ENCODE data around the gene TEAD1. TPM values are rescaled to one million over a fixed set of nuclear protein-coding genes. Genes with fewer than 3 reads are reported as not detected.

TEAD1 gene
- total and polyA plus RNA-seq, 4 donors: 9.1 to 38.4 (median 10.7) TPM

DNA sequence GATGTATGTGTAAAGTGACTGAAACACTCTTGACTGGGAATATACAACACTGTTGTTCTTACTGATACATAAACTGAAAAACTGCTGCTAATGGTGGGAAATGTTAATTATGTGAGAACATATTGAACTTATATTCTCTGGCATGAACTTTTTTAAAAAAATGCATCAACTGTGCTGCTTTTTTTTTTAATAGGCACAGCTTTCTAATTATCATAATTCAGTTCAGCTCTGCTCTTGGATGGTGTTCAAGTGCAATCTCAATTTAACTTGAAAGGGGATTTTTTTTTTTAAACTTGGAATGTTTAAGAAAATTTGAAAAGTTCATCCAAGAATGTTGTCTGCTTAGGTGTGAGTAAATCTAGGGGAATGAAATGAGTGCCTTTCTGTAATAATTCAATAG is 5.2 kb downstream of the TEAD1 start:
- H3K4me3 ChIP-seq (ENCODE audit: low read depth in 1 of 3, low read length in 3 of 3): no peak overlapping the region
- peaks cover 0 to 2% (median 0%) of the 10 kb centered on the region in 4 donors for H3K36me3 ChIP-seq (ENCODE audit: control insufficient read depth in 4 of 4, insufficient read depth in 3 of 4, low read depth in 1 of 4, low read length in 3 of 4)
- no peak for DNase-seq (ENCODE audit: low spot score)
- TF ChIP-seq SP1 (IDR thresholded peaks at IDR 0.05): no peak
- TF ChIP-seq FOXA2 (IDR thresholded peaks at IDR 0.05): no peak
- TF ChIP-seq, protein P1, sequence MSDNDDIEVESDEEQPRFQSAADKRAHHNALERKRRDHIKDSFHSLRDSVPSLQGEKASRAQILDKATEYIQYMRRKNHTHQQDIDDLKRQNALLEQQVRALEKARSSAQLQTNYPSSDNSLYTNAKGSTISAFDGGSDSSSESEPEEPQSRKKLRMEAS (IDR thresholded peaks at IDR 0.05): no peak
- TF ChIP-seq, protein P2, sequence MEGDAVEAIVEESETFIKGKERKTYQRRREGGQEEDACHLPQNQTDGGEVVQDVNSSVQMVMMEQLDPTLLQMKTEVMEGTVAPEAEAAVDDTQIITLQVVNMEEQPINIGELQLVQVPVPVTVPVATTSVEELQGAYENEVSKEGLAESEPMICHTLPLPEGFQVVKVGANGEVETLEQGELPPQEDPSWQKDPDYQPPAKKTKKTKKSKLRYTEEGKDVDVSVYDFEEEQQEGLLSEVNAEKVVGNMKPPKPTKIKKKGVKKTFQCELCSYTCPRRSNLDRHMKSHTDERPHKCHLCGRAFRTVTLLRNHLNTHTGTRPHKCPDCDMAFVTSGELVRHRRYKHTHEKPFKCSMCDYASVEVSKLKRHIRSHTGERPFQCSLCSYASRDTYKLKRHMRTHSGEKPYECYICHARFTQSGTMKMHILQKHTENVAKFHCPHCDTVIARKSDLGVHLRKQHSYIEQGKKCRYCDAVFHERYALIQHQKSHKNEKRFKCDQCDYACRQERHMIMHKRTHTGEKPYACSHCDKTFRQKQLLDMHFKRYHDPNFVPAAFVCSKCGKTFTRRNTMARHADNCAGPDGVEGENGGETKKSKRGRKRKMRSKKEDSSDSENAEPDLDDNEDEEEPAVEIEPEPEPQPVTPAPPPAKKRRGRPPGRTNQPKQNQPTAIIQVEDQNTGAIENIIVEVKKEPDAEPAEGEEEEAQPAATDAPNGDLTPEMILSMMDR (IDR thresholded peaks at IDR 0.05; ENCODE audit: low read depth, low read length, missing input control): no peak
- TF ChIP-seq YY1 (IDR thresholded peaks at IDR 0.05): no peak
- no peak for TF ChIP-seq FOXA1 (IDR thresholded peaks at IDR 0.05)
- TF ChIP-seq GABPA (IDR thresholded peaks at IDR 0.05 in 1 of 2, conservative IDR thresholded peaks at IDR 0.05 in 1 of 2): no peak
- no peak for TF ChIP-seq JUND (IDR thresholded peaks at IDR 0.05)
- TF ChIP-seq EGR1 (IDR thresholded peaks at IDR 0.05; ENCODE audit: low read depth in 2 of 2): no peak
- TF ChIP-seq NR2F2 (IDR thresholded peaks at IDR 0.05): no peak
- TF ChIP-seq RAD21 (IDR thresholded peaks at IDR 0.05): no peak
- no peak for TF ChIP-seq TAF1 (conservative IDR thresholded peaks at IDR 0.05)
- TF ChIP-seq, protein P3, sequence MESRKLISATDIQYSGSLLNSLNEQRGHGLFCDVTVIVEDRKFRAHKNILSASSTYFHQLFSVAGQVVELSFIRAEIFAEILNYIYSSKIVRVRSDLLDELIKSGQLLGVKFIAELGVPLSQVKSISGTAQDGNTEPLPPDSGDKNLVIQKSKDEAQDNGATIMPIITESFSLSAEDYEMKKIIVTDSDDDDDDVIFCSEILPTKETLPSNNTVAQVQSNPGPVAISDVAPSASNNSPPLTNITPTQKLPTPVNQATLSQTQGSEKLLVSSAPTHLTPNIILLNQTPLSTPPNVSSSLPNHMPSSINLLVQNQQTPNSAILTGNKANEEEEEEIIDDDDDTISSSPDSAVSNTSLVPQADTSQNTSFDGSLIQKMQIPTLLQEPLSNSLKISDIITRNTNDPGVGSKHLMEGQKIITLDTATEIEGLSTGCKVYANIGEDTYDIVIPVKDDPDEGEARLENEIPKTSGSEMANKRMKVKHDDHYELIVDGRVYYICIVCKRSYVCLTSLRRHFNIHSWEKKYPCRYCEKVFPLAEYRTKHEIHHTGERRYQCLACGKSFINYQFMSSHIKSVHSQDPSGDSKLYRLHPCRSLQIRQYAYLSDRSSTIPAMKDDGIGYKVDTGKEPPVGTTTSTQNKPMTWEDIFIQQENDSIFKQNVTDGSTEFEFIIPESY (IDR thresholded peaks at IDR 0.05): no peak
- no peak for TF ChIP-seq RXRA (IDR thresholded peaks at IDR 0.05)
- TF ChIP-seq, protein P4, sequence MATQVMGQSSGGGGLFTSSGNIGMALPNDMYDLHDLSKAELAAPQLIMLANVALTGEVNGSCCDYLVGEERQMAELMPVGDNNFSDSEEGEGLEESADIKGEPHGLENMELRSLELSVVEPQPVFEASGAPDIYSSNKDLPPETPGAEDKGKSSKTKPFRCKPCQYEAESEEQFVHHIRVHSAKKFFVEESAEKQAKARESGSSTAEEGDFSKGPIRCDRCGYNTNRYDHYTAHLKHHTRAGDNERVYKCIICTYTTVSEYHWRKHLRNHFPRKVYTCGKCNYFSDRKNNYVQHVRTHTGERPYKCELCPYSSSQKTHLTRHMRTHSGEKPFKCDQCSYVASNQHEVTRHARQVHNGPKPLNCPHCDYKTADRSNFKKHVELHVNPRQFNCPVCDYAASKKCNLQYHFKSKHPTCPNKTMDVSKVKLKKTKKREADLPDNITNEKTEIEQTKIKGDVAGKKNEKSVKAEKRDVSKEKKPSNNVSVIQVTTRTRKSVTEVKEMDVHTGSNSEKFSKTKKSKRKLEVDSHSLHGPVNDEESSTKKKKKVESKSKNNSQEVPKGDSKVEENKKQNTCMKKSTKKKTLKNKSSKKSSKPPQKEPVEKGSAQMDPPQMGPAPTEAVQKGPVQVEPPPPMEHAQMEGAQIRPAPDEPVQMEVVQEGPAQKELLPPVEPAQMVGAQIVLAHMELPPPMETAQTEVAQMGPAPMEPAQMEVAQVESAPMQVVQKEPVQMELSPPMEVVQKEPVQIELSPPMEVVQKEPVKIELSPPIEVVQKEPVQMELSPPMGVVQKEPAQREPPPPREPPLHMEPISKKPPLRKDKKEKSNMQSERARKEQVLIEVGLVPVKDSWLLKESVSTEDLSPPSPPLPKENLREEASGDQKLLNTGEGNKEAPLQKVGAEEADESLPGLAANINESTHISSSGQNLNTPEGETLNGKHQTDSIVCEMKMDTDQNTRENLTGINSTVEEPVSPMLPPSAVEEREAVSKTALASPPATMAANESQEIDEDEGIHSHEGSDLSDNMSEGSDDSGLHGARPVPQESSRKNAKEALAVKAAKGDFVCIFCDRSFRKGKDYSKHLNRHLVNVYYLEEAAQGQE (IDR thresholded peaks at IDR 0.05): no peak
- TF ChIP-seq HNF4A (conservative IDR thresholded peaks at IDR 0.05): no peak
- peak overlapping the region; percentile 27 to 44 for H3K9ac ChIP-seq (ENCODE audit: low read depth in 1 of 2, low read length in 2 of 2)
- H3K4me1 ChIP-seq (ENCODE audit: control insufficient read depth in 4 of 4, insufficient read depth in 4 of 4, low read length in 3 of 4): peaks cover 8 to 46% (median 23%) of the 10 kb centered on the region in 4 donors
- H3K27ac ChIP-seq (ENCODE audit: low read depth in 1 of 2, low read length in 2 of 2): no peak overlapping the region
- H3K27me3 ChIP-seq (ENCODE audit: control insufficient read depth in 4 of 4, insufficient read depth in 4 of 4, low read length in 3 of 4): no peaks in the 10 kb centered on the region
- H3K9me3 ChIP-seq (ENCODE audit: control insufficient read depth in 4 of 4, low read length in 3 of 4): no peaks in the 10 kb centered on the region

All from liver (tissue), 9 donors.